Esophagus muscularis mucosa (tissue), 4 donors: ENCODE data around the gene PDGFC.

Experiments used
- EP300 ChIP-seq: sonication (generic); formaldehyde crosslinking; IDR thresholded peaks from one replicate; pipeline ENCODE4 v1.6.1; 2017; ENCODE audit warnings: antibody characterized with exemption
- POLR2A ChIP-seq: fragments of 450-650 bp; IDR thresholded peaks from one replicate; pipeline ENCODE4 v1.6.1; 2017; ENCODE audit warnings: antibody characterized with exemption, moderate library complexity, mild to moderate bottlenecking, low read depth
- POLR2AphosphoS5 ChIP-seq, 2 donors: sonication (generic); formaldehyde crosslinking; IDR thresholded peaks; one replicate each; pipeline ENCODE4 v1.6.1; 2017; ENCODE audit warnings: antibody characterized with exemption in 2 of 2
- TF ChIP-seq, protein P1 (sequence below), 3 experiments: fragments of 200-600 bp in 2 of 3; fragments of 450-650 bp in 1 of 3; sonication (generic) in 2 of 3; IDR thresholded peaks; one replicate each; pipeline ENCODE4 v1.5.1; 2017 to 2019; ENCODE audit warnings: antibody characterized with exemption in 3 of 3, mild to moderate bottlenecking in 2 of 3, moderate library complexity in 1 of 3

GRCh38 chr4:156875055-156875454 lies 96.5 kb downstream of the PDGFC start:
- TF ChIP-seq POLR2A (no peak), EP300 (no peak), POLR2AphosphoS5 (IDR thresholded peaks at IDR 0.05) (no peak)
- TF ChIP-seq, protein P1, sequence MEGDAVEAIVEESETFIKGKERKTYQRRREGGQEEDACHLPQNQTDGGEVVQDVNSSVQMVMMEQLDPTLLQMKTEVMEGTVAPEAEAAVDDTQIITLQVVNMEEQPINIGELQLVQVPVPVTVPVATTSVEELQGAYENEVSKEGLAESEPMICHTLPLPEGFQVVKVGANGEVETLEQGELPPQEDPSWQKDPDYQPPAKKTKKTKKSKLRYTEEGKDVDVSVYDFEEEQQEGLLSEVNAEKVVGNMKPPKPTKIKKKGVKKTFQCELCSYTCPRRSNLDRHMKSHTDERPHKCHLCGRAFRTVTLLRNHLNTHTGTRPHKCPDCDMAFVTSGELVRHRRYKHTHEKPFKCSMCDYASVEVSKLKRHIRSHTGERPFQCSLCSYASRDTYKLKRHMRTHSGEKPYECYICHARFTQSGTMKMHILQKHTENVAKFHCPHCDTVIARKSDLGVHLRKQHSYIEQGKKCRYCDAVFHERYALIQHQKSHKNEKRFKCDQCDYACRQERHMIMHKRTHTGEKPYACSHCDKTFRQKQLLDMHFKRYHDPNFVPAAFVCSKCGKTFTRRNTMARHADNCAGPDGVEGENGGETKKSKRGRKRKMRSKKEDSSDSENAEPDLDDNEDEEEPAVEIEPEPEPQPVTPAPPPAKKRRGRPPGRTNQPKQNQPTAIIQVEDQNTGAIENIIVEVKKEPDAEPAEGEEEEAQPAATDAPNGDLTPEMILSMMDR (IDR thresholded peaks at IDR 0.05), result no peak
